ENCODE data around the gene FRS2. TPM values are rescaled to one million over a fixed set of nuclear protein-coding genes. Genes with fewer than 3 reads are reported as not detected.

Gene FRS2
- polyA plus RNA-seq, 2 donors = 2.8 to 4.9 TPM

DNA sequence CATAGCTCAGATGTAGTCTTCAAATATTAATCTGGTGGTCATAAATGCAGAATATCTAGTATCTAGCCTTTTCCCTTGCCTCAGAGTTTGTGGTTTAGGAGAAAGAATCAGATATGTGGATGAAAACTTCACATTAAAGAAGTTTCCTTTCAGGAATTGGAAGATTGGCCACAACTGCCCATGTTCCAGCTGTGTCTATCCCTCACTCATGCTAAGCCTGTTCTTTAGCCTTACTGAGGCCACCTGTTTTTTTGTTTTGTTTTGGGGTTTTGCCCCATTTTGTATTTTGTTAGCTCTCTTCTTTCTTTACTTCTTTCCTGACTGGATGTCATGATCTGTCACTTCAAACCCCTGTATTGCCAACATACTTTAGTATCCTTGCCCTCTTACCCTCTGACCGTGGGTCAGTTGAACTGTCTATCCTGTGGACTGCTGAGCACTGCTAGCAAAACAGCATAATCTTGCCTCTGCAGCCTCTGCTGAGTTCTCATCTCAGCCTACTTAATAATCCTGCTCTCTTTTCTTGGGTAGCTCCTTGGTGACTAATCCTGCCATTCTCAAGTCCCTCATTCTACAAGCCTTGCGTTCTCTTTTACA, 93.1 kb downstream of the FRS2 start:
- H3K4me1 ChIP-seq (ENCODE audit: control insufficient read depth in 2 of 2, insufficient read depth in 2 of 2, low read length in 1 of 2) = no peaks in the 10 kb centered on the region
- H3K9me3 ChIP-seq (ENCODE audit: control insufficient read depth in 2 of 2, insufficient read depth in 1 of 2, low read depth in 1 of 2, low read length in 1 of 2) = no peaks in the 10 kb centered on the region
- no peak overlapping the region for H3K27ac ChIP-seq (ENCODE audit: low read depth in 2 of 2, low read length in 1 of 2)
- no peaks in the 10 kb centered on the region for H3K27me3 ChIP-seq (ENCODE audit: control insufficient read depth in 1 of 2, insufficient read depth in 2 of 2, low read length in 2 of 2)
- H3K36me3 ChIP-seq (ENCODE audit: control insufficient read depth in 2 of 2, insufficient read depth in 2 of 2, low read length in 1 of 2) = peaks cover 2% of the 10 kb centered on the region in 2 donors
- 92 to 95% methylated on average over 2 of the region's 2 CpGs for WGBS, 2 donors
- no peak overlapping the region for H3K4me3 ChIP-seq (ENCODE audit: low read depth in 1 of 2, low read length in 2 of 2)

DNA sequence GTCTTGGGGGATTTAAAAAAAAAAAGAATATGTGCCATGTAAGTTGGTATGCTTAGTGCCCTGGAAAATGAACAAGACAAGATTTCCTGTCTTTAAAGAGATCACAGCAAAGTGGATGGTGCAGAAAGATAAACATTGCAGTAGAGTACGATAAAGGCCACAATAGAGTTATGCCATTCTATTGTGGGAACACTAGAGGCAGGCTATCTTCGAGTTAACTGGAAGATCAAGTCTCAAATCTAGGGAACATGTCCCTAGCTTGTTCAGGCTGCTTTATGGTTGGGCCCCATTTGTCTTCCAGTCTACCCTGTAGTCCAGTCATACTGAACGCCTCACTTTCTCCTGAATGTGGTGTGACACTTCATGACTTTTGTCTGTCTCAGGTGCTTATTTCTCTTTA, 96.4 kb downstream of the FRS2 start:
- H3K36me3 ChIP-seq (ENCODE audit: control insufficient read depth in 2 of 2, insufficient read depth in 2 of 2, low read length in 1 of 2) = peaks cover 2% of the 10 kb centered on the region in 2 donors
- H3K4me3 ChIP-seq (ENCODE audit: low read depth in 1 of 2, low read length in 2 of 2) = no peak overlapping the region
- no peak overlapping the region for H3K27ac ChIP-seq (ENCODE audit: low read depth in 2 of 2, low read length in 1 of 2)
- no peaks in the 10 kb centered on the region for H3K9me3 ChIP-seq (ENCODE audit: control insufficient read depth in 2 of 2, insufficient read depth in 1 of 2, low read depth in 1 of 2, low read length in 1 of 2)
- H3K27me3 ChIP-seq (ENCODE audit: control insufficient read depth in 1 of 2, insufficient read depth in 2 of 2, low read length in 2 of 2) = no peaks in the 10 kb centered on the region
- WGBS, 2 donors = 75 to 80% methylated on average over 3 of the region's 3 CpGs
- no peaks in the 10 kb centered on the region for H3K4me1 ChIP-seq (ENCODE audit: control insufficient read depth in 2 of 2, insufficient read depth in 2 of 2, low read length in 1 of 2)

GRCh38 chr12:69569236-69569635, 99.0 kb downstream of the FRS2 start:
- Histone ChIP-seq H3K4me1 (ENCODE audit: control insufficient read depth in 2 of 2, insufficient read depth in 2 of 2, low read length in 1 of 2) (no peaks in the 10 kb centered on the region), H3K9me3 (ENCODE audit: control insufficient read depth in 2 of 2, insufficient read depth in 1 of 2, low read depth in 1 of 2, low read length in 1 of 2) (no peaks in the 10 kb centered on the region), H3K27ac (ENCODE audit: low read depth in 2 of 2, low read length in 1 of 2) (no peak overlapping the region), H3K4me3 (ENCODE audit: low read depth in 1 of 2, low read length in 2 of 2) (no peak overlapping the region), H3K36me3 (ENCODE audit: control insufficient read depth in 2 of 2, insufficient read depth in 2 of 2, low read length in 1 of 2) (peaks cover 3 to 4% of the 10 kb centered on the region in 2 donors), H3K27me3 (ENCODE audit: control insufficient read depth in 1 of 2, insufficient read depth in 2 of 2, low read length in 2 of 2) (no peaks in the 10 kb centered on the region)
- 65 to 73% methylated on average over 4 of the region's 4 CpGs for WGBS, 2 donors

DNA sequence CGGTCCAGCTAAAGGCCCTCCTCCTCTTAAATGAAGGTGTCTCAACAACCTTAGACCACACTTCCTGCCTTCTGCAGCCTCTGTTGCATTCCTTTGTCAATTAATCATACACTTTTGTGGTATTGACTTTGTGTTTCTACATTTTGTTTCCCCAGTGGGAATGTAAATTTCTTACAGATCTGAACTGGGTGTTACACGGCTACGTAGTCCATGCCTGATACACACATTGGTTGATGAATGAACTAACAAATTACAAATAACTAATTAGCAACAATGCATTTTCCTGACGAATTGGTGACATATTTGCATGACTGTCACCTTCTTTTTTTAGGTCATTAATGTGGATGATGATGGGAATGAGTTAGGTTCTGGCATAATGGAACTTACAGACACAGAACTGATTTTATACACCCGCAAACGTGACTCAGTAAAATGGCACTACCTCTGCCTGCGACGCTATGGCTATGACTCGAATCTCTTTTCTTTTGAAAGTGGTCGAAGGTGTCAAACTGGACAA, 99.9 kb downstream of the FRS2 start:
- H3K27me3 ChIP-seq (ENCODE audit: control insufficient read depth in 1 of 2, insufficient read depth in 2 of 2, low read length in 2 of 2) = no peaks in the 10 kb centered on the region
- H3K4me1 ChIP-seq (ENCODE audit: control insufficient read depth in 2 of 2, insufficient read depth in 2 of 2, low read length in 1 of 2) = no peaks in the 10 kb centered on the region
- no peaks in the 10 kb centered on the region for H3K9me3 ChIP-seq (ENCODE audit: control insufficient read depth in 2 of 2, insufficient read depth in 1 of 2, low read depth in 1 of 2, low read length in 1 of 2)
- peaks cover 5 to 7% of the 10 kb centered on the region in 2 donors for H3K36me3 ChIP-seq (ENCODE audit: control insufficient read depth in 2 of 2, insufficient read depth in 2 of 2, low read length in 1 of 2)
- WGBS, 2 donors = 89 to 94% methylated on average over 10 of the region's 10 CpGs
- no peak overlapping the region for H3K27ac ChIP-seq (ENCODE audit: low read depth in 2 of 2, low read length in 1 of 2)
- H3K4me3 ChIP-seq (ENCODE audit: low read depth in 1 of 2, low read length in 2 of 2) = no peak overlapping the region

- Histone ChIP-seq H3K27me3 (ENCODE audit: control insufficient read depth in 1 of 2, insufficient read depth in 2 of 2, low read length in 2 of 2) (no peaks in the 10 kb centered on the region), H3K27ac (ENCODE audit: low read depth in 2 of 2, low read length in 1 of 2) (no peak overlapping the region), H3K9me3 (ENCODE audit: control insufficient read depth in 2 of 2, insufficient read depth in 1 of 2, low read depth in 1 of 2, low read length in 1 of 2) (no peaks in the 10 kb centered on the region), H3K4me3 (ENCODE audit: low read depth in 1 of 2, low read length in 2 of 2) (no peak overlapping the region), H3K4me1 (ENCODE audit: control insufficient read depth in 2 of 2, insufficient read depth in 2 of 2, low read length in 1 of 2) (no peaks in the 10 kb centered on the region), H3K36me3 (ENCODE audit: control insufficient read depth in 2 of 2, insufficient read depth in 2 of 2, low read length in 1 of 2) (peaks cover 7 to 8% of the 10 kb centered on the region in 2 donors)
- 36 to 41% methylated on average over 6 of the region's 6 CpGs for WGBS, 2 donors
Observed at GRCh38 chr12:69570545-69571399, 100.6 kb downstream of the FRS2 start.

DNA sequence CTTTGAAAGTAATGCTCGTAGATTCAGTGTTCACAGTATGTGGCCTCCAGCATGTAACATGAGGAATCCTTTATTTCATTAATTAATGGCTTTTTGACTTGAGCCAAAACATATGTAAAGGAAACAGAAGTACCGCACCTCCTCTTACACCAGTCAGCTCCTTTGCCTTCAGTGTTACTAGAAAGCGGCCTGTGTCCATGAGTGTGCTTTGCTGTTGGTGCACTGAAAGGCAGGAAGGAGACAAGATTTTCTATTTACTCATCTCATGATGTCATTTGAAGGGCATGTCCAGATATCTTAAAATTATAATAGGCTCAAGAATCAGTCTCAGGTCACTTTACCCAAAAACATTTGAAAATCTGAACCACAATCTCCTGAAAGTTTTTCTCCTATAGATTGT, 105.2 kb downstream of the FRS2 start:
- Histone ChIP-seq H3K4me1 (ENCODE audit: control insufficient read depth in 2 of 2, insufficient read depth in 2 of 2, low read length in 1 of 2) (no peaks in the 10 kb centered on the region), H3K27me3 (ENCODE audit: control insufficient read depth in 1 of 2, insufficient read depth in 2 of 2, low read length in 2 of 2) (no peaks in the 10 kb centered on the region), H3K27ac (ENCODE audit: low read depth in 2 of 2, low read length in 1 of 2) (no peak overlapping the region), H3K4me3 (ENCODE audit: low read depth in 1 of 2, low read length in 2 of 2) (no peak overlapping the region), H3K36me3 (ENCODE audit: control insufficient read depth in 2 of 2, insufficient read depth in 2 of 2, low read length in 1 of 2) (peaks cover 8 to 9% of the 10 kb centered on the region in 2 donors), H3K9me3 (ENCODE audit: control insufficient read depth in 2 of 2, insufficient read depth in 1 of 2, low read depth in 1 of 2, low read length in 1 of 2) (no peaks in the 10 kb centered on the region)
- WGBS, 2 donors = 92 to 95% methylated on average over 3 of the region's 3 CpGs

- Histone ChIP-seq H3K36me3 (ENCODE audit: control insufficient read depth in 2 of 2, insufficient read depth in 2 of 2, low read length in 1 of 2) (peaks cover 6 to 8% of the 10 kb centered on the region in 2 donors), H3K4me1 (ENCODE audit: control insufficient read depth in 2 of 2, insufficient read depth in 2 of 2, low read length in 1 of 2) (no peaks in the 10 kb centered on the region), H3K4me3 (ENCODE audit: low read depth in 1 of 2, low read length in 2 of 2) (no peak overlapping the region), H3K9me3 (ENCODE audit: control insufficient read depth in 2 of 2, insufficient read depth in 1 of 2, low read depth in 1 of 2, low read length in 1 of 2) (no peaks in the 10 kb centered on the region), H3K27me3 (ENCODE audit: control insufficient read depth in 1 of 2, insufficient read depth in 2 of 2, low read length in 2 of 2) (no peaks in the 10 kb centered on the region), H3K27ac (ENCODE audit: low read depth in 2 of 2, low read length in 1 of 2) (no peak overlapping the region)
- WGBS, 2 donors = 77 to 92% methylated on average over 2 of the region's 2 CpGs
Observed at GRCh38 chr12:69578283-69578682, 108.1 kb downstream of the FRS2 start.

GRCh38 chr12:69579029-69579428, 108.8 kb downstream of the FRS2 start:
- Histone ChIP-seq H3K36me3 (ENCODE audit: control insufficient read depth in 2 of 2, insufficient read depth in 2 of 2, low read length in 1 of 2) (peaks cover 6% of the 10 kb centered on the region in 2 donors), H3K27me3 (ENCODE audit: control insufficient read depth in 1 of 2, insufficient read depth in 2 of 2, low read length in 2 of 2) (no peaks in the 10 kb centered on the region), H3K4me1 (ENCODE audit: control insufficient read depth in 2 of 2, insufficient read depth in 2 of 2, low read length in 1 of 2) (no peaks in the 10 kb centered on the region), H3K4me3 (ENCODE audit: low read depth in 1 of 2, low read length in 2 of 2) (no peak overlapping the region), H3K9me3 (ENCODE audit: control insufficient read depth in 2 of 2, insufficient read depth in 1 of 2, low read depth in 1 of 2, low read length in 1 of 2) (no peaks in the 10 kb centered on the region), H3K27ac (ENCODE audit: low read depth in 2 of 2, low read length in 1 of 2) (no peak overlapping the region)
- WGBS, 2 donors = 78 to 83% methylated on average over 4 of the region's 4 CpGs

DNA sequence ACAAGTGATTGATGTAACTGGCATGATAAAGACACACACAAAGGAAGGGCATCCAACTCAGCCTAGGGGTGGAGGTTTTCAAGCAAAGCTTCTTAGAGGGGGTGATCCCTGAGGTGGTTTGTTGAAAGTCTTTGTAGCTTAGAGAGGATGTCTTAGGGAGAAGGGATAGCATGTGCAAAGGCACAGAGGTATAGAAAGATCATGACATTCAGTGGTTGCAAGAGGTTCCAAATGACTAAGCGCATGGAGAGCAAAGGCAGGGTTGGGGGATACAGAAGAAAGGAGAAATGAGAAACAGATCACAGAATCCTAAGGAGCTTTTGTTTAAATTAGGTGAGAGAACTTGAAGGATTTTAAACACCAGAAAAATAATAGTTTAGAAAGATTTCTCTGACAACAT, 109.9 kb downstream of the FRS2 start:
- Histone ChIP-seq H3K4me1 (ENCODE audit: control insufficient read depth in 2 of 2, insufficient read depth in 2 of 2, low read length in 1 of 2) (no peaks in the 10 kb centered on the region), H3K36me3 (ENCODE audit: control insufficient read depth in 2 of 2, insufficient read depth in 2 of 2, low read length in 1 of 2) (peaks cover 2 to 3% of the 10 kb centered on the region in 2 donors), H3K27me3 (ENCODE audit: control insufficient read depth in 1 of 2, insufficient read depth in 2 of 2, low read length in 2 of 2) (no peaks in the 10 kb centered on the region), H3K27ac (ENCODE audit: low read depth in 2 of 2, low read length in 1 of 2) (no peak overlapping the region), H3K4me3 (ENCODE audit: low read depth in 1 of 2, low read length in 2 of 2) (no peak overlapping the region), H3K9me3 (ENCODE audit: control insufficient read depth in 2 of 2, insufficient read depth in 1 of 2, low read depth in 1 of 2, low read length in 1 of 2) (no peaks in the 10 kb centered on the region)
- 97 to 99% methylated on average over 1 of the region's 1 CpG for WGBS, 2 donors
